SHP77 treated with DMSO at 0.1 percent for 48 hours (cell line): ENCODE measurements around the gene ANKRD13A.
A peak's percentile ranks its signal among the peaks of the same experiment; 100 is the strongest.

Experiments used
- DNase-seq: peaks from one replicate; lab custom pipeline; 2025; lab: John Stamatoyannopoulos, UW

Gene ANKRD13A

GRCh38 chr12:109998904-109999648, at the start of gene ANKRD13A:
ANKRD13A (plus strand) TSS chr12:109999430; CDS start chr12:109999689, 259 bp downstream.
- DNase-seq: peak; percentile 74

- no peak for DNase-seq
These were observed 48.6 kb upstream of the ANKRD13A start for GRCh38 chr12:109950625-109951024.

- no peak for DNase-seq
These were observed 48.1 kb upstream of the ANKRD13A start for GRCh38 chr12:109951136-109951535.

- peak; percentile 89 for DNase-seq
These were observed 47.5 kb upstream of the ANKRD13A start for GRCh38 chr12:109951751-109952150.

- no peak for DNase-seq
These were observed 46.9 kb upstream of the ANKRD13A start for GRCh38 chr12:109952160-109952858.

- no peak for DNase-seq
These were observed 46.4 kb upstream of the ANKRD13A start for GRCh38 chr12:109952873-109953272.

- no peak for DNase-seq
These were observed 45.6 kb upstream of the ANKRD13A start for GRCh38 chr12:109953656-109954055.

- DNase-seq: no peak
These were observed 40.9 kb upstream of the ANKRD13A start for GRCh38 chr12:109958374-109958773.

GRCh38 chr12:109959411-109960093, 39.7 kb upstream of the ANKRD13A start:
- no peak for DNase-seq

GRCh38 chr12:109961201-109961600, 38.0 kb upstream of the ANKRD13A start:
- no peak for DNase-seq

- no peak for DNase-seq
These were observed 37.6 kb upstream of the ANKRD13A start for GRCh38 chr12:109961612-109962011.

GRCh38 chr12:109962398-109962797, 36.8 kb upstream of the ANKRD13A start:
- no peak for DNase-seq

- no peak for DNase-seq
These were observed 35.9 kb upstream of the ANKRD13A start for GRCh38 chr12:109963330-109963729.

GRCh38 chr12:109963743-109964429, 35.3 kb upstream of the ANKRD13A start:
- no peak for DNase-seq

- DNase-seq: no peak
These were observed 32.7 kb upstream of the ANKRD13A start for GRCh38 chr12:109966546-109966945.

GRCh38 chr12:109967383-109968031, 31.7 kb upstream of the ANKRD13A start:
- DNase-seq: no peak

- DNase-seq: no peak
These were observed 31.2 kb upstream of the ANKRD13A start for GRCh38 chr12:109968032-109968420.

GRCh38 chr12:109968801-109969200, 30.4 kb upstream of the ANKRD13A start:
- no peak for DNase-seq

- no peak for DNase-seq
These were observed 26.4 kb upstream of the ANKRD13A start for GRCh38 chr12:109972821-109973220.

- no peak for DNase-seq
These were observed 17.9 kb upstream of the ANKRD13A start for GRCh38 chr12:109981311-109981710.

- no peak for DNase-seq
These were observed 17.0 kb upstream of the ANKRD13A start for GRCh38 chr12:109982210-109982609.
